ENCODE measurements around the gene RUSC2. TPM values are rescaled to one million over a fixed set of nuclear protein-coding genes. Genes with fewer than 3 reads are reported as not detected.
"Not testable (repeated sequence)": the region's sequence is repeated elsewhere in the genome, so short reads cannot be mapped to it uniquely, and the experiment has no call there.

Gene RUSC2
- total and polyA plus RNA-seq, 8 donors: 9.0 to 27.1 (median 13.6) TPM

GRCh38 chr9:35522700-35523099, 32.8 kb downstream of the RUSC2 start:
- intact Hi-C loops (cut with DNase I): no loop called here
- no peak for ATAC-seq
- Histone ChIP-seq H3K36me3 (no peaks in the 10 kb centered on the region), H3K4me1 (peaks cover 24 to 44% (median 34%) of the 10 kb centered on the region in 3 donors), H3K9me3 (no peaks in the 10 kb centered on the region), H3K27me3 (no peaks in the 10 kb centered on the region), H3K4me3 (no peak overlapping the region), H3K27ac (no peak overlapping the region)
- 29 to 35% methylated on average over 1 of the region's 1 CpG for WGBS, 2 donors
- FAIRE-seq: no peak
- TF ChIP-seq CTCF (IDR thresholded peaks at IDR 0.05): no peak
- DNase-seq: no peak

GRCh38 chr9:35523556-35523955, 33.6 kb downstream of the RUSC2 start:
- Histone ChIP-seq H3K4me1 (peaks cover 21 to 38% (median 31%) of the 10 kb centered on the region in 3 donors), H3K27ac (peak overlapping the region in 1 of 4 donors; percentile 33)
- H3K36me3 ChIP-seq; intact Hi-C loops (cut with DNase I); FAIRE-seq; H3K27me3 ChIP-seq; ATAC-seq; H3K9me3 ChIP-seq; H3K4me3 ChIP-seq; DNase-seq: not testable (repeated sequence)

DNA sequence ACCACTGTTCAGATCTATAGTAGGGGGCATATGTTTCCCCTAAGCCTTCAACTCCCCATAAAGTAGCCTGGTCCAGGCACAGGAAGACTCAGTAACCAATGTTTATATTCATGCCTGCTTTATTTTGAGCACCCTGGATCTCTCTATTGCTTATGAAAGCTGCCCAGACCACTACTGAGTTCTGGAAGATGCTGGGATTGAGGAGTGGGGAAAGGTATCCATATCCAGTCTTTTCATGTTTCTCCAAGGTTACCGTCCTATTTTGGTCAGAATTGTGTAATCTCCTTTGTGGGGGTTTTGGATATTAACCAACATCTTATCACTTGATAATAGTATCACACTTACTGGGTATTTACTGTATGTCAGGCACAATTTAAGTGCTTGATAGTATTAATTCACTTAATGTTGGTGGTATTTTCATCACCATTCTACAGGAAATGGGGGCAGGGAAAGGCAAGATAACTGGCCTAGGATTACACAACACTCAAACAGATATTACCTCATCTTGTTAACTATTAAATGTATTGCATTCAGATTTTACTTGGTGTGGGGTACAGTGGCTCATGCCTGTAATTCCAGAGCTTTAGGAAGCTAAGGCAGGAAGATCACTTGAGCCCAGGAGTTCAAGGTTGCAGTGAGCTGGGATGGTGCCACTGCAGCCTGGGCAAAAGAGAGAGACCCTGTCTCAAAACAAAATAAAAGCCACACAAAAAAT, 36.3 kb downstream of the RUSC2 start:
- TF ChIP-seq CTCF (IDR thresholded peaks at IDR 0.05): no peak
- Histone ChIP-seq H3K36me3 (no peaks in the 10 kb centered on the region), H3K4me1 (peaks cover 8 to 20% (median 16%) of the 10 kb centered on the region in 3 donors), H3K9me3 (no peaks in the 10 kb centered on the region), H3K27me3 (no peaks in the 10 kb centered on the region), H3K27ac (peak overlapping the region; percentile 12 to 64 (median 42)), H3K4me3 (no peak overlapping the region)
- 10 to 12% methylated on average over 1 of the region's 1 CpG for WGBS, 2 donors
- DNase-seq (no peak), FAIRE-seq (no peak), ATAC-seq (peak; percentile 62 to 86 (median 82))
- intact Hi-C loops (cut with DNase I): no loop called here

- no peak for TF ChIP-seq CTCF (IDR thresholded peaks at IDR 0.05)
- H3K27me3 ChIP-seq: no peaks in the 10 kb centered on the region
- WGBS, 2 donors: 78 to 79% methylated on average over 3 of the region's 3 CpGs
- H3K4me3 ChIP-seq: no peak overlapping the region
- H3K27ac ChIP-seq: peak overlapping the region in 1 of 4 donors; percentile 20
- intact Hi-C loops (cut with DNase I): no loop called here
- H3K4me1 ChIP-seq: peaks cover 8 to 20% (median 9%) of the 10 kb centered on the region in 3 donors
- ATAC-seq: no peak
- H3K36me3 ChIP-seq: no peaks in the 10 kb centered on the region
- FAIRE-seq: no peak
- no peaks in the 10 kb centered on the region for H3K9me3 ChIP-seq
- no peak for DNase-seq
Measured at GRCh38 chr9:35529161-35529823, 39.4 kb downstream of the RUSC2 start.

GRCh38 chr9:35533398-35533797, 43.5 kb downstream of the RUSC2 start:
- no peak overlapping the region for H3K27ac ChIP-seq
- no peak for DNase-seq
- TF ChIP-seq CTCF (IDR thresholded peaks at IDR 0.05): no peak
- ATAC-seq: no peak
- no peak overlapping the region for H3K4me3 ChIP-seq
- H3K36me3 ChIP-seq: no peaks in the 10 kb centered on the region
- H3K27me3 ChIP-seq: no peaks in the 10 kb centered on the region
- peaks cover 0 to 6% (median 0%) of the 10 kb centered on the region in 3 donors for H3K4me1 ChIP-seq
- intact Hi-C loops (cut with DNase I): no loop called here
- no peaks in the 10 kb centered on the region for H3K9me3 ChIP-seq
- FAIRE-seq: no peak

DNA sequence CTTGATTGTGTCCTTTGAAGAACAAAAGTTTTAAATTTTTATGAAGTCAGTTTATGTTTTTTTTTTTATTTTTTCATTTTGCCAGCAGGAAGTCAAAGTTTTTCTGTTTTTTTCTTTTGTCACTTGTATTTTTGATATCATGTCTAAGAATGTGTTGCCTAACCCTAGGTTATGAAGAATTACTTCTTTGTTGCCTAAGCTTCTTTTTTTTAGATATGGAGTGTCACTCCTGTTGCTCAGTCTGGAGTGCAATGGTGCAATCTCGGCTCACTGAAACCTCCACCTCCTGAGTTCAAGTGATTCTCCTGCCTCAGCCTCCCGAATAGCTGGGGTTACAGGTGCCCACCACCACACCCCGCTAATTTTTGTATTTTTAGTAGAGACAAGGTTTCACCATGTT, 45.0 kb downstream of the RUSC2 start:
- H3K27me3 ChIP-seq; intact Hi-C loops (cut with DNase I); H3K36me3 ChIP-seq; ATAC-seq; H3K9me3 ChIP-seq; FAIRE-seq; H3K27ac ChIP-seq; H3K4me3 ChIP-seq; H3K4me1 ChIP-seq; DNase-seq: not testable (repeated sequence)
- WGBS, 2 donors: 96% methylated on average over 3 of the region's 3 CpGs
